PC-9 (cell line): ENCODE results near the gene PHF10. TPM values are rescaled to one million over a fixed set of nuclear protein-coding genes. Genes with fewer than 3 reads are reported as not detected.

Experiments
- BruUV-seq: library from RNA; stranded (reverse); fragments of 400-500 nt; replicated peaks from 2 replicates; lab custom pipeline; 2021; lab: Mats Ljungman, UMichigan
- CTCF ChIA-PET: fragments of 300-600 bp; sonication (Branson Sonifier 250); formaldehyde crosslinking; loops from one replicate; lab custom pipeline; 2022; ENCODE audit warnings: antibody characterized with exemption; lab: Charles Lee
- POLR2A ChIA-PET: fragments of 300-600 bp; sonication (Branson Sonifier 250); formaldehyde crosslinking; loops from one replicate; lab custom pipeline; 2022; ENCODE audit warnings: antibody characterized with exemption; ENCODE audit not compliant: unreplicated experiment; lab: Charles Lee
- DNase-seq, 2 experiments: peaks; one replicate each; pipeline versions ENCODE4 v3.0.0 to v3.0.0-alpha.2; 2015 to 2022; ENCODE audit warnings: mixed read lengths in 1 of 2
- H2AFZ ChIP-seq: fragments of 200-600 bp; sonication (generic); 2 replicates; pipeline ENCODE4 v1.8.1; 2017; ENCODE audit warnings: antibody characterized with exemption
- H3F3A ChIP-seq: fragments of 200-600 bp; sonication (generic); 2 replicates; pipeline ENCODE4 v1.8.1; 2017; ENCODE audit warnings: antibody characterized with exemption, mild to moderate bottlenecking, low read depth; ENCODE audit not compliant: insufficient read depth
- H3K27ac ChIP-seq: fragments of 200-600 bp; sonication (generic); 2 replicates; pipeline ENCODE4 v1.6.1; 2016; ENCODE audit warnings: mixed run types
- H3K27me3 ChIP-seq: fragments of 200-600 bp; sonication (generic); 2 replicates; pipeline ENCODE4 v1.6.1; 2016; ENCODE audit warnings: low read depth, mixed run types; ENCODE audit not compliant: insufficient read depth
- H3K36me3 ChIP-seq: fragments of 200-600 bp; sonication (generic); 2 replicates; pipeline ENCODE4 v1.6.1; 2016; ENCODE audit warnings: low read depth, mixed run types
- H3K4me1 ChIP-seq: fragments of 200-600 bp; sonication (generic); replicated peaks from 2 replicates; pipeline ENCODE4 v1.6.1; 2016; ENCODE audit warnings: mixed run types; ENCODE audit not compliant: insufficient read depth
- H3K4me2 ChIP-seq: fragments of 200-600 bp; sonication (generic); 2 replicates; pipeline ENCODE4 v1.6.1; 2017; ENCODE audit warnings: mixed run types
- H3K4me3 ChIP-seq: fragments of 200-600 bp; sonication (generic); 2 replicates; pipeline ENCODE4 v1.6.1; 2016; ENCODE audit warnings: mixed run types
- H3K79me2 ChIP-seq: fragments of 200-600 bp; sonication (generic); 2 replicates; pipeline ENCODE4 v1.6.1; 2017; ENCODE audit warnings: low read depth, mixed run types
- H3K9me2 ChIP-seq: fragments of 200-600 bp; sonication (generic); 2 replicates; pipeline ENCODE4 v1.8.1; 2017; ENCODE audit warnings: mild to moderate bottlenecking; ENCODE audit not compliant: insufficient read depth
- H3K9me3 ChIP-seq: fragments of 200-600 bp; sonication (generic); 2 replicates; pipeline ENCODE4 v1.8.1; 2016; ENCODE audit warnings: low read depth; ENCODE audit not compliant: insufficient read depth
- H4K20me1 ChIP-seq: fragments of 200-600 bp; sonication (generic); 2 replicates; pipeline ENCODE4 v1.8.1; 2017; ENCODE audit not compliant: insufficient read depth
- EZH2 ChIP-seq: fragments of 200-600 bp; sonication (generic); IDR thresholded peaks from 2 replicates; pipeline ENCODE4 v1.8.0; 2017; ENCODE audit warnings: antibody characterized with exemption, low read depth
- intact Hi-C: fragments of 100-400 bp; cut with micrococcal nuclease; formaldehyde crosslinking; loops from one replicate; pipeline ENCODE4 v1.10.0; 2022; ENCODE audit not compliant: unreplicated experiment
- total RNA-seq: library from RNA; stranded (reverse); gene quantifications from 2 replicates; pipeline ENCODE4 v1.2.3, GENCODE V29; 2021
- TF ChIP-seq, protein P1 (sequence below): fragments of 200-600 bp; sonication (generic); conservative IDR thresholded peaks from 2 replicates; pipeline ENCODE4 v1.6.1; 2017; ENCODE audit warnings: mixed run types, antibody characterized with exemption, mild to moderate bottlenecking, moderate library complexity

PHF10 gene
- total RNA-seq, 1 experiment from 2014 or later: 21.7 TPM

DNA sequence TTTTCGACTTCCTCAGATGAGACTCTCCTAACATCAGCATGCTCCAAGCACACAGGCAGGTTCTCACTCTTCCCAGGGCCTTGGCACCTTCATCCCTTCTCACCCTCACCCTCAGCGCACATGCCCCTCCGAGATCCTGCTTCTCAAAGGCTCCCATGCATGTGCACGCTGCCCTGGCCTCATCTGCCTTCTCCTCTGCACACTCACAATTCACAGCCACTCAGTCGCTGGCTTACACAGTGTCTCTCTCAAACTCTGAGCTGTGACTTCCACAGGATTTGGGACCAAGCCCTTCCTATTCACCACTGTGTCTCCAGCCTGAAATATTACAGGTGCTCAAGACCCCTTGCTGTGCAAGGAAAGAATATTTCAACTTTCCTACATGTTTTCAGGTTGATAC is 52.7 kb downstream of the PHF10 start:
- Histone ChIP-seq H3K4me2 (no peak overlapping the region), H3F3A (no peaks in the 10 kb centered on the region), H3K36me3 (no peaks in the 10 kb centered on the region; the same call in 1 of the 2 replicates), H3K4me3 (no peak overlapping the region), H3K9me3 (no peaks in the 10 kb centered on the region), H4K20me1 (no peaks in the 10 kb centered on the region), H3K79me2 (no peaks in the 10 kb centered on the region), H3K9me2 (no peaks in the 10 kb centered on the region), H2AFZ (no peak overlapping the region), H3K27me3 (no peaks in the 10 kb centered on the region), H3K4me1 (no peaks in the 10 kb centered on the region), H3K27ac (no peak overlapping the region)
- ChIA-PET CTCF (no interaction called here), POLR2A (no interaction called here)
- BruUV-seq: no TSS peak
- intact Hi-C loops: no loop called here
- no peak for TF ChIP-seq EZH2
- TF ChIP-seq, protein P1, sequence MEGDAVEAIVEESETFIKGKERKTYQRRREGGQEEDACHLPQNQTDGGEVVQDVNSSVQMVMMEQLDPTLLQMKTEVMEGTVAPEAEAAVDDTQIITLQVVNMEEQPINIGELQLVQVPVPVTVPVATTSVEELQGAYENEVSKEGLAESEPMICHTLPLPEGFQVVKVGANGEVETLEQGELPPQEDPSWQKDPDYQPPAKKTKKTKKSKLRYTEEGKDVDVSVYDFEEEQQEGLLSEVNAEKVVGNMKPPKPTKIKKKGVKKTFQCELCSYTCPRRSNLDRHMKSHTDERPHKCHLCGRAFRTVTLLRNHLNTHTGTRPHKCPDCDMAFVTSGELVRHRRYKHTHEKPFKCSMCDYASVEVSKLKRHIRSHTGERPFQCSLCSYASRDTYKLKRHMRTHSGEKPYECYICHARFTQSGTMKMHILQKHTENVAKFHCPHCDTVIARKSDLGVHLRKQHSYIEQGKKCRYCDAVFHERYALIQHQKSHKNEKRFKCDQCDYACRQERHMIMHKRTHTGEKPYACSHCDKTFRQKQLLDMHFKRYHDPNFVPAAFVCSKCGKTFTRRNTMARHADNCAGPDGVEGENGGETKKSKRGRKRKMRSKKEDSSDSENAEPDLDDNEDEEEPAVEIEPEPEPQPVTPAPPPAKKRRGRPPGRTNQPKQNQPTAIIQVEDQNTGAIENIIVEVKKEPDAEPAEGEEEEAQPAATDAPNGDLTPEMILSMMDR: no peak
- DNase-seq: no peak

DNA sequence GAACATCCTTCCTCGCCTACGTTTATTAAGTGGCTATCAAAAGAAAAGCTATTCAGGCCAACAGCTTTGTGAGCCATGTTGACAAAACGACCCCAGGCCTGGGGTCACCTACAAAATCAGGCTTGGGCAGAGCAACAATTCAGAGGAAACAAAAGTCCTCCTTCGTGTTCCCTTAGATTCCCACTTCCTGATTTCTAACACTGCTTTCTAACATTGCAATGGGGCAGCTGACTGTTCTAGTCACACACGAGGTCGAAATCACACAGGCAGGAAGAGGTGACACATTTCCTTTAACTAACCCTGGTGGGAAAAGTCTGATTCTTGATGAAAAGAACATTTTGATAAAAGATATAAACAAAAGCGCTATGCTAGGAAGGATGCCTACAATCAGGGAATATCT is 54.4 kb downstream of the PHF10 start:
- no peaks in the 10 kb centered on the region for H3K27me3 ChIP-seq
- H3K36me3 ChIP-seq: no peaks in the 10 kb centered on the region; the same call in 1 of the 2 replicates
- intact Hi-C loops: no loop called here
- H3K4me3 ChIP-seq: no peak overlapping the region
- no peak overlapping the region for H2AFZ ChIP-seq
- H3K79me2 ChIP-seq: no peaks in the 10 kb centered on the region
- DNase-seq: no peak
- no peaks in the 10 kb centered on the region for H3K9me3 ChIP-seq
- ChIA-PET CTCF (no interaction called here), POLR2A (no interaction called here)
- no TSS peak for BruUV-seq
- no peak overlapping the region for H3K27ac ChIP-seq
- no peaks in the 10 kb centered on the region for H3K9me2 ChIP-seq
- H3F3A ChIP-seq: no peaks in the 10 kb centered on the region
- H4K20me1 ChIP-seq: no peaks in the 10 kb centered on the region
- TF ChIP-seq, protein P1: no peak
- TF ChIP-seq EZH2: no peak
- no peak overlapping the region for H3K4me2 ChIP-seq
- no peaks in the 10 kb centered on the region for H3K4me1 ChIP-seq

DNA sequence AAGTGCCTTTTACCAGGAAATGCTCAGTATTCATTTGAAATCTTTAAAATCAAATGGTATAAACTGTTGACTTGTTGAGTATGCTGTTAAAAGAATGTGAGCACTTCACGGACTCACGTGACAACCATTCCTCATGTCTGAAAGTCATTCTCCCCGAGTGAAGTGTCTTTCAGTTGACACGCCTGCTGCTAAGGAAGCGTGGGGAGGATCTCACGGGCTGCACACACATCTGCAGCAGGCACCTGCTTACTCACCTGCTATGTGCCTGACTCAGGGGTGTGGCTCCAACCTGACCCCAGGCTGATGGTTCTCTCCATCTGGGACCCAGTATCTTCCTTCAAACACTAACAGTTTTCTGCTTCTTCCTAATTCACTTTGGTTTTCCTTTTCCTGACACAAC is 55.2 kb downstream of the PHF10 start:
- intact Hi-C loops: no loop called here
- POLR2A ChIA-PET: no interaction called here

More for the DNA sequence above, 55.2 kb downstream of the PHF10 start:
- DNase-seq: no peak
- Histone ChIP-seq H3K4me3 (no peak overlapping the region), H2AFZ (no peak overlapping the region), H3K4me2 (no peak overlapping the region), H3K9me3 (no peaks in the 10 kb centered on the region), H4K20me1 (no peaks in the 10 kb centered on the region), H3F3A (no peaks in the 10 kb centered on the region), H3K27me3 (no peaks in the 10 kb centered on the region), H3K36me3 (no peaks in the 10 kb centered on the region; the same call in 1 of the 2 replicates), H3K4me1 (no peaks in the 10 kb centered on the region), H3K79me2 (no peaks in the 10 kb centered on the region), H3K27ac (no peak overlapping the region), H3K9me2 (no peaks in the 10 kb centered on the region)
- CTCF ChIA-PET: no interaction called here
- TF ChIP-seq, protein P1: no peak
- TF ChIP-seq EZH2: no peak
- BruUV-seq: no TSS peak
